NCI-H446 (cell line): ENCODE data around the gene SETD6.
"Not testable (repeated sequence)": the region's sequence is repeated elsewhere in the genome, so short reads cannot be mapped to it uniquely, and the experiment has no call there.

Source experiments
- DNase-seq, 2 experiments: peaks; one replicate each; lab custom pipeline; 2025; lab: John Stamatoyannopoulos, UW

The SETD6 gene

GRCh38 chr16:58515125-58515870 lies at the start of gene SETD6:
Gene SETD6, plus strand, starts transcription at chr16:58515517. Its CDS starts 21 bp downstream, at chr16:58515538.
- peak; percentile 56 to 76 for DNase-seq

DNA sequence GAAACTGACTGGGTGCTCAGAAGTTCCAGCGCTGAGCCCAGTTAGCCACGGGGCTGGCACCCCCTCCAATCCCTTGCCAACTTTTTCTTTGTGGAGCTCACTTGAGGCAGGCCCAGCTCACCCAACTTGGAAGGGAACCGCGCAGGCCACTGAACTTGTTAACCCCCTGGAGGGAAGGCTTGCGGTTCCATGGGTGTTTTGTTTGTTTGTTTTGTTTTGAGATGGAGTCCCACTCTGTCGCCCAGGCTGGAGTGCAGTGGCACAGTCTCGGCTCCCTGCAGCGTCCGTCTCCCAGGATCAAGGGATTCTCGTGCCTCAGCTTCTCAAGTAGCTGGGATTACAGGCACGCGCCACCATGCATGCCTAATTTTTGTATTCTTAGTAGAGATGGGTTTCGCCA lies 49.5 kb upstream of the SETD6 start:
- no peak for DNase-seq

GRCh38 chr16:58466396-58466795 lies 48.9 kb upstream of the SETD6 start:
- no peak for DNase-seq

GRCh38 chr16:58467905-58468304 lies 47.4 kb upstream of the SETD6 start:
- DNase-seq = no peak

DNA sequence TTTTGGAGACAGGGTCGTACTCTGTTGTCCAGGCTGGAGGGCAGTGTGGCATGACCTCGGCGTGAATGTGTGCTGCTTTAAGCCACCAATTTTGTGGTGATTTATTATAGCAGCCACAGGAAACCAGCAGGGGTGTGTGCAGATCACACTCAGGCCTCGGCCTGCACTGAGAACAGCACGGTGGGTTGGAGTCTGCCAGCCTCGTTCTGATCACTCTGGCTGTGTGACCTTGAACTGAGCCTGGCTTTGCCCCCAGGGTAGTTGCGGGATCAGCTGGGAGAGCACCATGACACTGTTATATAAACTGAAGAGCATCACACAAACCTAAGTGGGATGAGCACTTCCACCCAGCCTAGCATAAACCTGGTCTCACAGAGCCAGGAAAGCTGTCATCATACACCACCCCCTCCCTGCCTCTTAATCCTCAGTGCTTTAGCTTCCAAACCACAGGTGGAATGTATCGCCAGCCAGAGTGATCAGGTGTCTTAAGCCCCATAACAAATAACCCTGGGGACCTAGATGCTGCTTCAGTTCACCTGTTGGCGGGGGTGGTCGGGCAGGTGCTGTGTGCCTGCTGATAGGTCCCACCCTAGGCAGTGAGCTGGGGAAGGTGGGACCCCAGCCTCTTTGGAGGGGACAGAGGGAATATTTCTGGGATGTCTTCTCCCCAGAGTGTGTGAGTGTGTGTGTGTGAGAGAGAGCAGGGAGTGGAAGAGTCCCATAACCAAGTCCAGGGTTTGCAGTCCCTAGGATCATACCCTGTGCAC lies 43.9 kb upstream of the SETD6 start:
- DNase-seq = no peak

DNA sequence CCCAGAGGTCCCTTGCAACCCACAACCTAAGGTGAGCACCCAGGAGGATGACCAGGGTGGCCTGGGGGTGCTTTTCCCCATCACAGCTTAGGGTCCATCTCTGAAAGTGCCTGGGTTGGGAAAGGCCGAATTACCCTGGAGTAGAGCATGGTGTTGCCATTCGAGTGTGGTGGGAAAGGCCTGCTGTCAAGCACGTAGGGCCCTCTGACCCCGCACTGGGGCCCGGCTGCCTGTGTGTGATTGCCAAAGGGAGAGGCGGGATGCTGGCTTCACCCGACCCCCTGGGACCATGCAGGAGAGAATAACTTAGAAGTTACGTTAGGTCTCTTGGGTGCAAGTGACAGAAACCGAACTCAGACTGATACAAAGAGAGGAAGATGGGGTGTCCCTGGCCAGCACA lies 43.1 kb upstream of the SETD6 start:
- DNase-seq = no peak

GRCh38 chr16:58472827-58473226 lies 42.5 kb upstream of the SETD6 start:
- no peak for DNase-seq

DNA sequence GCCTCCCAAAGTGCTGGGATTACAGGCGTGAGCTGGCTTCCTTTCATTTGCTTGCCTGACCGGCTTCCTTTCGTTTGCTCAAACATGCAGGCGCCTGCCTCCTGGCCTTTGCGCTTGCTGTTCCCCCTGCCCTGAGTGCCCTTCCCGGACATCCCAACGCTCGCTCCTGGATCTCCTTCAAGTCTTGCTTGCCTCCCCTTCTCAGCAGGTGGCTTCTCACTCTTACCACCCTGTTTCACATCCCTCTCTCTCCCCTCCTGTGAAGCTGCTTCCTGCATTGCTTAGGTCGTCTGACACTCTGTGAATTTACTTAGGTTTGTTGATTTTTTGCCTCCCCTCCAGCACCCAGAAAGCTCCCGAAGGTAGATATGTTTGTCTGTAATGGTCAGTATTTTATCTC lies 41.0 kb upstream of the SETD6 start:
- DNase-seq = no peak

DNA sequence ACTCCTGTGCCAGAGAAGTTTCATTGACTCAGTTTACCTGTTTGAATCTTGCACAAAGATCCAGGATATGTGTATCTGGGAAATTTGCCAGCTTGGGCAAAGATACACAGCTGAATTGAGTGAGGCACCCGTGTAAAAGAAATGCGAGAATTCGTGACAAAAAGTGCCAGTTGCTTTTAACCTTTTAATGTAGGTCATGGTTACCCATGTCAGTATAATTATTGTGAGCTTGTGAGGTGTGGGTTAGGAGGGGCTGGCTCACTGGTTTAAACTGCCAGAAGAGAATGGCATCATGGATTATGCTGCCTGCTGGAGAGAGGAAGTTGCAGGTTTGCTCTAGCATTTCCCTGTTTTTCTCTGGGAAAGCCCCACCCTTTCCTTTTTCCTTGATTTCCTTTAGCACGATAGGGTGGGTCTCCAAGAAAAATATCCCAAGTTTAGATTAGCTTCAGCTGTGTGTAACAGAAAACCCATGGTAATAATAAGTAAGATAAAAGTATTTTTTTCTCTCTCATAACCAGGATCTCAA lies 40.2 kb upstream of the SETD6 start:
- DNase-seq = no peak

DNA sequence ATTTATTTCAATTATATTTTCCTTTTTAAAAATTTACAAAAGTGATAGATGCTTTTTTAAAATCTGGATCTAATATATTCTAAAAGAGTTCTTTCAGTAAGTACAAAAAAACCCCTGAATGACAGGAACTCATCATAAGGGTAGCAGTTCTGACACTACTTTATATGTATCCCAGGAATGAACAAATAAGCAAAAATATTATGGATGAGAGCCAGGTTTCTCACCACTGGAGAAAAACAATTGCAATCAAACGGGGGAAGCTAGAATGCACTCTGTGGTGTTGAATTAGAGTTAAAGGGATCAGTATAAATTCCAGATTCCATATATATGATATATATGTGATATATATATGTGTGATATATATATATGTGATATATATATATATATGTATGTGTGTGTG lies 38.5 kb upstream of the SETD6 start:
- no peak for DNase-seq

GRCh38 chr16:58478427-58478826 lies 36.9 kb upstream of the SETD6 start:
- no peak for DNase-seq

DNA sequence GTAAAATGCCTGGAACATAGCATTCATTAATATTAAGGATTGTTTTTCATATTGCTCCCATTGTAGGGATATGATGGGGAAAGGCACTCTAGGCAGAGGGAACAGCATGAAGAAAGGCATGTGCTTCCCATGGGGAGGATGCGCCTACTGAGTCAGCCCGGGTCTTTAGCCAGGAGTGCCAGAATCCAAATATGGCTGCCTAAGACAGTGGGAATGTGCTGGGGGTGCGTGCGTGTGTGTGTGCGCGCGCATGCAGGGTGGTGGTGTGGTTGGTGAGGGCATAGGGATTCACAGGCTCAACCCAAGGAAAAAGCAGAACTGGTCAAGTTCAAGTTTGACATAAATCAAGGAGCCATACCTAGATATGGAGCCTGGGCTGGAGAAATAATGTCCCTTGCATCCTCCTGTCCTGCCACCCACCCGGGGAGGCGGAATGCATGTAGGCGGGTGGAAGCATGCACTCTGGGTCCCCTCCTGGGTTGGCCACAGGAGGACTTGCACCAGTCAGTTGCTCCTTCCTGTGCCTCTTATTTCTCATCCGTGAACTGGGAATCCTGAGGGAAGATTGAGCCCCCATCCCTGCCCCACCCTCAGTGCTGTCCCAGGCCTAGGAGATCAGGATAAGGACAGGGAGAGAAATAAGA lies 34.0 kb upstream of the SETD6 start:
- DNase-seq = no peak

DNA sequence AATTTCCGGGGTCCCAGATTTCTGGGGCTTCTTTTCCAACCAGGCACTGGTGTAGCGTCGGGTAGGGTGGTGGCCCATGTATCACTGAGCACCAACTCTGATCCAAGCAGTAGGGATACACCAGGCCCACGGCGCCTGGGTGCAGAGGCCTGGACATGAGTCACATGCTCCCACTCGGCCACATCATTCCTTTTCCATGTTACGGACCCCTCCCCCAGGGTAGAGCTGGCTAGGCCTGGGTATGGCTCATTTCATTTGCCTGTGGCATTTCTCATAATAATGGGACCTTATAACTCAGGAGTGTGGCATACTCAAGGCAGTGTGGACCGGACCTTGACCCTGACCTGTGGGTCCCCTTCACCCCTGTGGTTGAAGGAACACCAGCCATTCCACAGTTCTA lies 33.4 kb upstream of the SETD6 start:
- DNase-seq = no peak

GRCh38 chr16:58485184-58485887 lies 30.0 kb upstream of the SETD6 start:
- no peak for DNase-seq

- peak; percentile 6 to 65 for DNase-seq
These were observed 27.6 kb upstream of the SETD6 start for GRCh38 chr16:58487566-58488351.

- DNase-seq = no peak
These were observed 26.8 kb upstream of the SETD6 start for GRCh38 chr16:58488531-58488930.

DNA sequence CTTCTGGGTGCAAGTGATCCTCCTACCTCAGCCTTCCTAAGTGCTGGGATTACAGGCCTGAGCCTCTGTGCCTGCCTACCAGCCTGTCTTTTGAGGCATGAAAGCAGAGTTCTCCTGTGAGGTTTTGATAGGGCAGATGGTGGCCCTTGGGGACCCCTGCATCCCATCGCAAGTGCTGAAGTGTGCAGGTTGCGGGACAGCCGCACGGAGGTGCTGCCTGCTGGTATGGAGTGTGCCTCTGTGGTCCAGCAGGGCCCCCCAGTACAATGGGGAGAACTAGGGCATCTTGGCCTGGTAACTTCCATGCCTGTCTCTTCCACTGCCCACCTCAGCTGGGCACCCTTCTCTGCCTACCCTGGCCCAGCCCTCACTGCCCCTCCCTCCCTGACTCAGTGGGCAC lies 25.3 kb upstream of the SETD6 start:
- no peak for DNase-seq

DNA sequence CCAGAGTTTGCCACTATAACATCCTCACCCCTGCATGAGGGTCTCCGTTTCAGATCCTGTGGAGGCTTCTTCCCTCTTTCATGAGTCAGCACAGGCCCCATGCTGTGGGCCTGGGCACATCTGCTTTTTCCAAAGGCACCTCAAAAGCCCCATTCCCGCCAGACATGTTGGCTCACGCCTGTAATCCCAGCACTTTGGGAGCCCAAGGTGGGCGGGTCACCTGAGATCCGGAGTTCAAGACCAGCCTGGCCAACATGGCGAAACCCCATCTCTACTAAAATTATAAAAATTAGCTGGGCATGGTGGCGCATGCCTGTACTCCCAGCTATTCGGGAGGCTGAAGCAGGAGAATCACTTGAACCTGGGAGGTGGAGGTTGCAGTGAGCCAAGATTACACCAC lies 24.8 kb upstream of the SETD6 start:
- not testable (repeated sequence) for DNase-seq

DNA sequence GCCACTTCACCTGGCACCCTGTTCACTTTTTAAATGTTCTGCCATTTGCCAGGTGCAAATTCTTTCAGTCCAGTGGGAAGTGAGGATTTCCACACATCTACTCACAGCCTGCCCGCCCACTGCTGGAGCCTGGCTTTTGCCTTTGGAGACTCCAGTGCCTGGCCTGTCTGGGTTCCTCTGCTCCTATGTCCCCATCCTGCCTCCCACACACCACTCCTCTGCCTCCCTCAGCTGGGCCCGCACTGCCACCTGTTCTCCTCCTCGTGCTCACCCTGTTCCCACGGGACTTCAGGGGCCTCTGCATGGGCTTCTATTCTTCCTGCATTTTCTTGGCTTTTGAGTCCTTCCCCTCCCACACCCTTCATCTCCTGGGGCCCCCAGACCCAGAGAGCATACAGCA lies 23.3 kb upstream of the SETD6 start:
- no peak for DNase-seq

DNA sequence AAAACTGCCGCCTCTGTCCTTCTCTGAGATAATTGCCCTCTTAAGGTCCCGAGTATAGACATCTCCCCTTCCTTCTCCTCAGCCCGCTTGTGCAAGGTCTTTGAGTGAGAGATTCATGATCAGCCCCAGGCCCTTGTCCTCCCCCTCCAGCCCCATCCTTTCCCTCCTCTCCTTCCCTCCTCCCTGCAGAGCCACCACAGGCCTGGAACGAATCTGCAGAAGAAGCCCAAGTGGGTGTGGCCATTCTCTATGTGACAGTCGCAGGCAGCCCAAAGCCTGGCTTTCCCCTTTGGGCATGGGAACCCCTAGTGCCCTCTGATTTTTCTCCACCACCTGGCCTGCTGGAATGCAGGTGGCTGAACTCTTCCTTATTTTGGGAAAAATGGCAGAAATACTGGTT lies 22.6 kb upstream of the SETD6 start:
- DNase-seq = no peak

GRCh38 chr16:58493756-58494431 lies 21.4 kb upstream of the SETD6 start:
- no peak for DNase-seq
